Heart right ventricle (tissue), 16 donors: ENCODE results near the gene TTYH1. TPM values are rescaled to one million over a fixed set of nuclear protein-coding genes. Genes with fewer than 3 reads are reported as not detected.

Source experiments
- ATAC-seq, 8 donors: fragments of 200-7000 bp; cut with Tn5 transposase; one replicate each; pipeline ENCODE4 v1.9.1; 2020; ENCODE audit warnings: mild to moderate bottlenecking in 8 of 8, moderate library complexity in 8 of 8, moderate number of reproducible peaks in 1 of 8
- DNase-seq, 2 donors: peaks; one replicate each; pipeline ENCODE4 v3.0.0-alpha.2; 2020
- H3K27ac ChIP-seq, 10 donors: fragments of 200-600 bp; sonication (generic) in 2 of 10; one replicate each; pipeline versions ENCODE4 v1.5.0 to v1.8.0; 2020 to 2022; ENCODE audit warnings: mild to moderate bottlenecking in 3 of 10
- H3K27me3 ChIP-seq, 7 donors: fragments of 200-600 bp; one replicate each; pipeline ENCODE4 v1.8.0; 2021 to 2022; ENCODE audit warnings: mild to moderate bottlenecking in 2 of 7
- H3K36me3 ChIP-seq, 9 donors: fragments of 200-600 bp; sonication (generic) in 1 of 9; one replicate each; pipeline versions ENCODE4 v1.5.0 to v1.8.0; 2020 to 2022; ENCODE audit warnings: mild to moderate bottlenecking in 2 of 9
- H3K4me1 ChIP-seq, 9 donors: fragments of 200-600 bp; sonication (generic) in 1 of 9; one replicate each; pipeline versions ENCODE4 v1.5.0 to v1.8.0; 2020 to 2022; ENCODE audit warnings: mild to moderate bottlenecking in 4 of 9
- H3K4me3 ChIP-seq, 10 donors: fragments of 200-600 bp; sonication (generic) in 2 of 10; one replicate each; pipeline versions ENCODE4 v1.5.0 to v1.8.0; 2020 to 2022; ENCODE audit warnings: mild to moderate bottlenecking in 7 of 10, moderate library complexity in 2 of 10
- H3K9me3 ChIP-seq, 11 donors: fragments of 200-600 bp in 10 of 11; sonication (generic) in 2 of 11; one replicate each; pipeline versions ENCODE4 v1.5.0 to v1.8.0; 2013 to 2022; ENCODE audit warnings: mild to moderate bottlenecking in 2 of 11, control low read depth in 1 of 11, moderate library complexity in 1 of 11
- CTCF ChIP-seq, 9 donors: fragments of 200-600 bp; sonication (generic) in 2 of 9; IDR thresholded peaks; one replicate each; pipeline versions ENCODE4 v1.5.0 to v1.8.0; 2021 to 2022; ENCODE audit warnings: antibody characterized with exemption in 9 of 9, mild to moderate bottlenecking in 5 of 9, moderate library complexity in 1 of 9
- WGBS, 2 donors: extraction: QIAGEN DNeasy Blood & Tissue Kit; methylation state at CpG; one replicate each; pipeline ENCODE4 v1.1.7; 2013; ENCODE audit warnings: inconsistent platforms in 1 of 2; 5-methylcytosine and 5-hydroxymethylcytosine counted together
- intact Hi-C, 10 donors: fragments of 100-400 bp; cut with DNase I; formaldehyde crosslinking; loops; one replicate each; pipeline versions ENCODE4 v1.11.1 to v1.14.2; 2022
- polyA plus RNA-seq, 2 donors: library from polyadenylated mRNA; stranded (reverse); fragments of 200-250 nt; gene quantifications; one replicate each; pipeline ENCODE4 v1.2.3, GENCODE V29; 2013
- total RNA-seq, 10 donors: library from RNA; stranded (reverse); fragmentation: NEBNext Ultra II Directional in 3 of 10; extraction: Animal tissue kit (Norgen Biotek cat#: 25700) in 3 of 10; gene quantifications; one replicate each; pipeline versions ENCODE4 v1.2.1 to v1.2.4, GENCODE V29; 2021 to 2023
- donor health status: Arrhythmogenic right ventricular cardiomyopathy.
- donor health status: ischemic (EF 13 %, LVEDD 7.1; RV severe dilation, severe dysfunction).
- donor health status: healthy with polysubstance abuse.
- donor health status: DM: no; HTN: yes; CAD: no.
- donor health status: DM: no; HTN: no; CAD: no.
- donor health status: ischemic (EF 25% LVEDD 6.9; RV normal size, moderate dysfunction).
- donor health status: ischemic (EF 25% LVEDD 5.7; RV mildly dilated, moderate dysfunction).
- donor health status: healthy.
- donor health status: DM: yes; HTN: yes; CAD: no.
- donor health status: Ischemic cardiomyopathy.
- donor health status: ischemic (EF 35%, LVEDD 5.7; RV mildly dilated, moderate dysfunction).
- donor health status: nonischemic (EF 11% LVEDD 7.7; RV severe dilation, severe dysfunction).
- donor health status: DM: yes; HTN: yes; CAD: no.
- donor health status: PGD.
- donor health status: ischemic (EF 29% LVEDD 5.4; RV normal size, mild dysfunction).
- donor health status: nonischemic (EF 23%, LVEDD 6.1; RV moderate dilation, normal function).

The TTYH1 gene
- total and polyA plus RNA-seq, 12 donors: 0.37 to 4.3 (median 1.2) TPM

DNA sequence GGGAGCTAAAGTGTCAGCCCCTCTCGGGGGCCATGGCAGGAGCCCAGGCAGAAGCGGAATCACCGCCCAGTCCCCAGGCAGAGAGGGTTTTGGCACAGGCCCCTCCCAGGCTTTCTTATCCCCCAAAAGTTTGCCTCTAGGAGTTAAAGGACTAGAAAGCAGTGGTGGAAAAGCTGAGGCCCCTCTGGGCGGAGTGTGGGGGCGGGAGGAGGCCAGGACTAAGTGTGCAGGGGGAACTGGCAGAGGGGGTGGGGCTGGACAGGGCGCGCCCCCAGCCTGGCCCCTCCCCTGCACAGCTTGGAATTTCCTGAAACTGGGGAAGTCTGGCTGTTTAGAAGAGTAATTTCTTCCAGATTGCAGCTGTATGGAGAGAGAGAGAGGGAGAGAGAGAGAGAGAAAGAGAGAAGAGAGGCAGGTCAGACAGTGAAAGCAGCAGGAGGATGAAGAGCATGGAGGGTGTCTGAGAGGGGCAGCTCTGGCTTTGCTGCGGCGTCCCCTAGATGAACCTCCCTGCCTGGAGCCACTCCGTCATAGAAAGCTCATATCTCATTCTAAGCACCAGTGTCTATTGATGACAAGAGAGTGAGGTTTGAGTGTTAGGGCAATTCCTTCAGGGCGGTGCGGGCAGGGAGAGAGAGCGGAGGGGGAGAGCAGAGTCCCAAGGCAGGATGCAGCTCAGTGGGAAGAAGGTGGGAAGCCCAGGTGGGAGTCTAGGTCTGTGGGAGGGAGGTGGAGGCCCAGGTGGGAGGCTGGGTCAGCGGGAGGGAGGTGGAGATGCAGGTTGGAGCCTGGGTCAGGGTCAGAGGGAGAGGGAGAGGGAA, 58.0 kb downstream of the TTYH1 start, which contains the start of gene CDC42EP5:
TSS of gene CDC42EP5 (minus strand) at position 226 of the 821 bp plus-strand sequence. CDS start 7,749 bp downstream, outside the sequence.
- Histone ChIP-seq H3K27ac (peak within 1 kb of the TSS; percentile 49 to 89 (median 81)), H3K4me3 (peak within 1 kb of the TSS; percentile 14 to 58 (median 52)), H3K27me3 (peaks cover 0 to 85% (median 20%) of the 10 kb centered on the region in 7 donors), H3K36me3 (no peaks in the 10 kb centered on the region), H3K9me3 (no peaks in the 10 kb centered on the region), H3K4me1 (peaks cover 5 to 44% (median 36%) of the 10 kb centered on the region in 9 donors)
- ATAC-seq: peak; percentile 90 to 95 (median 94)
- TF ChIP-seq CTCF (IDR thresholded peaks at IDR 0.05): no peak
- peak; percentile 76 to 87 for DNase-seq
- intact Hi-C loops: no loop called here
- 8 to 9% methylated on average over 14 of the region's 14 CpGs for WGBS, 2 donors

- intact Hi-C loops: no loop called here
- ATAC-seq: no peak
- Histone ChIP-seq H3K9me3 (no peaks in the 10 kb centered on the region), H3K27ac (peak overlapping the region in 7 of 10 donors; percentile 75 to 89 (median 83)), H3K4me3 (peak overlapping the region in 1 of 10 donors; percentile 22), H3K4me1 (peaks cover 5 to 38% (median 35%) of the 10 kb centered on the region in 9 donors), H3K27me3 (peaks cover 0 to 86% (median 18%) of the 10 kb centered on the region in 7 donors), H3K36me3 (no peaks in the 10 kb centered on the region)
- no peak for DNase-seq
- 73 to 75% methylated on average over 6 of the region's 6 CpGs for WGBS, 2 donors
- no peak for TF ChIP-seq CTCF (IDR thresholded peaks at IDR 0.05)
Measured at GRCh38 chr19:54473892-54474372, 58.7 kb downstream of the TTYH1 start.

DNA sequence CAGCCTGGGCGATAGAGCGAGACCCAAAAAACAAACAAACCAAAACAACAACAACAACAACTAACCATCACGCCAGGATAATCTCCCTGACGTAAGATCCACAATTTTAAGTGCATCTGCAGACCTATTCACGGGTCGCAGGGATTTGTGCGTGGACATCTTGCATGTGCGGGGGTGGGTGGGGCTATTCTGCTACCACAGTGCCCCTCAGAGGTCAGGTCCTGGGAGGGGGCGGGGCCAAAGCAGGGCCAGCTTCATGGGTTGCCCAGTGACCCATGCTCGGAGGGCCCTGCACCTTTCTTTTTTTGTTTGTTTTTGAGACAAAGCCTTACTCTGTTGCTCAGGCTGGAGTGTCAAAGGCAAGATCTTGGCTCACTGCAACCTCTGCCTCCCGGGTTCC, 60.4 kb downstream of the TTYH1 start:
- H3K4me1 ChIP-seq: peaks cover 5 to 31% (median 17%) of the 10 kb centered on the region in 9 donors
- 88 to 92% methylated on average over 11 of the region's 11 CpGs for WGBS, 2 donors
- DNase-seq (no peak), ATAC-seq (no peak)
- no peaks in the 10 kb centered on the region for H3K9me3 ChIP-seq
- intact Hi-C loops: no loop called here
- H3K4me3 ChIP-seq: no peak overlapping the region
- H3K27ac ChIP-seq: no peak overlapping the region
- H3K27me3 ChIP-seq: peaks cover 0 to 81% (median 8%) of the 10 kb centered on the region in 7 donors
- no peaks in the 10 kb centered on the region for H3K36me3 ChIP-seq
- TF ChIP-seq CTCF (IDR thresholded peaks at IDR 0.05): no peak

- H3K4me3 ChIP-seq: no peak overlapping the region
- DNase-seq (no peak), ATAC-seq (no peak)
- no peaks in the 10 kb centered on the region for H3K36me3 ChIP-seq
- no peak overlapping the region for H3K27ac ChIP-seq
- intact Hi-C loops: no loop called here
- H3K4me1 ChIP-seq: peaks cover 0 to 28% (median 9%) of the 10 kb centered on the region in 9 donors
- 61 to 68% methylated on average over 3 of the region's 3 CpGs for WGBS, 2 donors
- H3K27me3 ChIP-seq: peaks cover 0 to 79% (median 6%) of the 10 kb centered on the region in 7 donors
- no peaks in the 10 kb centered on the region for H3K9me3 ChIP-seq
- peak in 1 of 9 donors; percentile 12 for TF ChIP-seq CTCF (IDR thresholded peaks at IDR 0.05)
Measured at GRCh38 chr19:54477650-54478049, 62.4 kb downstream of the TTYH1 start.
